Dermis blood vessel endothelial cell (primary cell): ENCODE measurements around the gene SCLT1. TPM values are rescaled to one million over a fixed set of nuclear protein-coding genes. Genes with fewer than 3 reads are reported as not detected.

Experiments
- DNase-seq: peaks from one replicate; pipeline ENCODE4 v3.0.0; 2010
- total RNA-seq: library from RNA; depleted of rRNA; stranded (reverse); fragments of >200 nt; gene quantifications from 2 replicates; pipeline ENCODE4 v1.2.3, GENCODE V29; 2014

SCLT1 gene
- total RNA-seq, 1 donor from 2014 or later = 11.1 TPM

DNA sequence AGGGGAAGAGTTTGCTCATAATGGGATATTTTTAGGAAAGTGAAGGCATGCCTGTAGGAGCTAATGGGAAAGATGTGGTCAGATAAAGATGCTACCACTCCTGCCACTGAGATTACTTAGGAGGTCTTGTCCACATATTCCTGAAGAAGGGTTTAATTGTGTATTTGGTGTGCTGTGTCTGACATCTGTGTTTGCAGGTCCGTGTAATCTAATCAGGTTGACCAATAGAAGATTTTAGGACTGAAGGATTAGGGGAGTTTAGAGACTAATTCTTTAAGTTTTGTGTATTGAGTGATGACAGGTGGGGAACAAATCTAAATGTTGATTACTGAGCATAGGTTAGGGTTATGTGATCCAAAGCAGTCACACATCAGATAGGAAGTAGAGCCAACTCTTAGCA is 226.6 kb downstream of the SCLT1 start:
- no peak for DNase-seq

DNA sequence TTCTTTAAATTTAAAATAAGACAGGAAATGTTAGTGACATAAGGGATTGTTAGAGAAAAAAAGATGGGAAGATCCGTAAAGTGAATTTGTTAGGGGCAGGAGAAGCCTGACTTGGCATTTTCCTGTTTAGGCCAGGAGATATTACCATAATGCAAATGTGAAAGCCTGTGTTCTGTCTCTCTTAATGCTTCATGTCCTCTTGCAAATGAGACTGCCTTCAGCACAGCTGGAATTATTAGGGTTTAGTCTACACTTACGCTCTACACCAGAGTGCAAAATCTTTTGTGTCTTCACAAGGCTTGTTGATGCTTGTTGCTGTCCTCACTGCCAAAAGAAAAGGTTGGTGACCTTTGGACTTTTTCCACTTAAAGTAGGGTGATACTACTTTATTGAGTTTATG is 227.1 kb downstream of the SCLT1 start:
- no peak for DNase-seq

DNA sequence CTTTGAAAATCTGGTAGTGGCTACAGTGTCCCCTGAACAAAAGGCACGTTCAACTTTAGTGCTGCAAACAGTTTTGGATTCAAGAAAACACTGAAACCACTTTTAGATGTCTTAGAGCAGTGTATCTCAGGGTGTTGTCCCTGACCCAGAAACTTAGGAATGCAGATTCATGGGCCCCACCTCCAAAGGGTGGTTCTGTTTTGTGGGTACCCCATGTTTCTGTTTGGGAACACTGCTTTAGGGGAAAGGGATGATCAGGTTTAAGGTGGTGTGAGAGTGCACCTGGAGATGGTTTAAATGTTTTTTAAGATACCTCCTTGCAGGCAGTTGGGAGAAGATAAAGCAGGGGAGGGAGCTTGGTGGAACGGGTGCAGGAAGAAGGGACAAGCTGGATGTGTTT is 228.2 kb downstream of the SCLT1 start:
- DNase-seq = no peak

DNA sequence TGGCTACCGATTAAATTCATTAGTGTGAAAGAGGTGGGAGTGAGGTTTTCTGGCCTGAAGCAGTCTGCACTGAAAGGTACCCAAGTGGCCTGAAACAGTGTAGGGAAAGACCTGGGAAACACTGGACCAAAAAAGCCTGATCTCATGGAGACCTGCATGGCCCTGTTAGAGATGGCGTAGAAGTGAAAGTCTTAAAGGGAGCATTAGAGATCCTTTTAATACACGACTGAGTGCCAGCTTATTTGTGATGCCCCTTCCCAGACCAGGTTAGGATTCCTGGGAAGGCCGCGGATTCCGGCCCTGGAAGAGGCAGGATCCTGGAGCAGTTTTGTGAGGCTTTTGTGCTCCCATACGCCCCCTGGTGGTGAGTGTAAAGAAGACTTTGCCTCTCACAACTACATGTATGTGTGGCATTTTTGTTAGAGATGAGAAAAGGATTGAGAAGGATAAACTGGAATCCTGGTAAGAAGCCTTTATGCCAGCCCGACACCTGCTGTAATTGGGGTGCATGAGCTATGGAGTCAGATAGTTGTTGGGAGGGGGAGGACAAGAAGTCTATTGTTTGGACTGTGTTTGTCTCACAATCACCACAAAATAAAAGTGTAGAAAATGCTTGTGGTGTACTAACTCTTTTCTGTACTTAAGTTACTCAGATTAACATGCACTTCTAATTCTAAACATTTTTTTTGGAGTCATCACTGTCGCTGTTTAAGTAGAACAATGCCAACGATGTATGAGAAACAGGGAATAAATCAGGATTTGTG is 229.8 kb downstream of the SCLT1 start:
- peak; percentile 93 for DNase-seq

DNA sequence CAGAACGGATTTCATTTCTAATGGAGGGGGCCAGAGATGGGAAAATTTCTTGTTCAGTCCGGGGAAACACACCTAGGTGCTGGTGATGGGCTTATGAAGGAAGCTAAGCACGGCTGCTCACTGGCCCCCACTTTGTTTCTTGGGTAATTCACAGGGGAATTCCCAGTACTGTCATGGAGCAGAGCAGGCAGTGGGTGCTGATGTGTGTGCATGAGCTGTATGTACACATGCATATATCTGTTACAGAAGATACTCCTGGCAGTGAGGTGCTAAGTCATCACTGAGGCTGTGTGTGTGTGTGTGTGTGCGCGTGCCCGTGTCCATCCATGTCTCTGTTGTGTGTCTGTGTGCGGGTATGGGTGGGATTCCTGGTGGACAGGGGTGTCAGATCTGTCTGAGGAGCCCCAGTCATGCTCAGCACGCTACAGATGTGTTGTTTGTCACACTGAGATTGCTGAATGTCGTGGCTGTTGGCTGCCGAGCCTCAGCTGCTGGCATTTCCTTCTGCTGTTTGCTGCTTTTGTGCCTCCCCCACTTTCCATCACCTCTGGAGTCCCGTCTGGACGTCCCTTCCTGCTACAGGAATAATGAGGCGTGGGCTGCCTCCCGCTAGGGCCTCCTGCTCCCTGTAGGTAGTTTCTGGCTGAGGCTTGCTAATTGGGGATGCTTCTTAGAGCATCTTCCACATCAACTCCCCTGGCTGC is 230.6 kb downstream of the SCLT1 start:
- peak; percentile 39 for DNase-seq

DNA sequence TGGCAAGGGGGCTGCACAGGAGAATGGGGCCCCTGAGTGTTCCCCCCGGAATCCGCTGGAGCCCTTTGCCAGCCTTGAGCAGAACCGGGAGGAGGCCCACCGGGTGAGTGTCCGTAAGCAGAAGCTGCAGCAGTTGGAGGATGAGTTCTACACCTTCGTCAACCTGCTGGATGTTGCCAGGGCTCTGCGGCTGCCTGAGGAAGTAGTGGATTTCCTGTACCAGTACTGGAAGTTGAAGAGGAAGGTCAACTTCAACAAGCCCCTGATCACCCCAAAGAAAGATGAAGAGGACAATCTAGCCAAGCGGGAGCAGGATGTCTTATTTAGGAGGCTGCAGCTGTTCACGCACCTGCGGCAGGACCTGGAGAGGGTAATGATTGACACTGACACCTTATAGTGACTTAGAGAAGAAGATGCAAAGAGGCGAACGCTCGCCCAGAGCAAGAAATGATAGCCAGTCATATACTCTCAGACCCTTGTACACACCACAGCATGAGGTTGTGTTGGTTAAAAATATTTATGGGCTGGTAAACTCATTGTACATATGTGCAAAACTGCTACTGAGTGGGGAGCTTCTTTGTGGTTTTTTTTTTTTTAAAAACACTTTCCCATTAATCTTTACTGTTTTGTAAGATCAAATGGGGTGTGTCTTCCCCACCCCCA is 231.4 kb downstream of the SCLT1 start:
- DNase-seq = peak; percentile 20

DNA sequence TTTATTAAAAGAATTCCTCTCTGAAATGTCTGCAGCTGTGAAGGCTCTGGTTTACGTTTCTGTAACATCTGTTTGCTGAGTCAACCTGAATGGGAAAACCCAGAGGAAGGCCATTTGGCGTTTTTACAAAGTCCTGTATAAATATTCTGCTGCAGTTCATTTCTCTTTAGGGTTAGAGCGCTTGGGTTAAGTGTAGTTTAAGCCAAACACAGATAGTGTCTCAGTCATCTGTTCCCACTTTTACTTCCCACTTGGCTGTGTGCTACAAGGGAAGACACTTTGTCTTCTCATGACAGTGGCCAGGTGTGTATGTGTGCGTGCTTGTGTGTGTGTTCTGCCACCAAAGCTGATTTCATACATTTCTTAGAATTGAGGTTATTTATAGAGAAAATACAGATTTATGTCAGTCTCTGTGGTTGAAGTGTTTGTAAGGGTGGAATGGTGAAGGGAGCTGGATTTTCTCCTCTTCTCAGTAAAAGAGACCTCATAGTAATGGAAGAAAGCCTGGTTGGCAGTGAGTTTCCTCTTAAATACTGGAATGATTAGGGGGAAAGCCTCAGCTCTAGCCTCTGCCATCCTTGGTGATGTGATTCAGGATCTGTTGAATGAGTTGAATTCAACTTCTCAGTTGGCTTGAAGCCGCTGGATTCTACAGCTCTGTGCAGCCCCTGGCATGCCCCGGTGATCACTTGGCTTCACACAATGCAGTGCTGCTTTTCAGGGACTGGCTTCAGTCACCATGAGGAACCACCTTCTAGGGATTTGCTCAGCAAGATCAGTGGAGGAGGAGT is 233.3 kb downstream of the SCLT1 start:
- peak; percentile 29 for DNase-seq

DNA sequence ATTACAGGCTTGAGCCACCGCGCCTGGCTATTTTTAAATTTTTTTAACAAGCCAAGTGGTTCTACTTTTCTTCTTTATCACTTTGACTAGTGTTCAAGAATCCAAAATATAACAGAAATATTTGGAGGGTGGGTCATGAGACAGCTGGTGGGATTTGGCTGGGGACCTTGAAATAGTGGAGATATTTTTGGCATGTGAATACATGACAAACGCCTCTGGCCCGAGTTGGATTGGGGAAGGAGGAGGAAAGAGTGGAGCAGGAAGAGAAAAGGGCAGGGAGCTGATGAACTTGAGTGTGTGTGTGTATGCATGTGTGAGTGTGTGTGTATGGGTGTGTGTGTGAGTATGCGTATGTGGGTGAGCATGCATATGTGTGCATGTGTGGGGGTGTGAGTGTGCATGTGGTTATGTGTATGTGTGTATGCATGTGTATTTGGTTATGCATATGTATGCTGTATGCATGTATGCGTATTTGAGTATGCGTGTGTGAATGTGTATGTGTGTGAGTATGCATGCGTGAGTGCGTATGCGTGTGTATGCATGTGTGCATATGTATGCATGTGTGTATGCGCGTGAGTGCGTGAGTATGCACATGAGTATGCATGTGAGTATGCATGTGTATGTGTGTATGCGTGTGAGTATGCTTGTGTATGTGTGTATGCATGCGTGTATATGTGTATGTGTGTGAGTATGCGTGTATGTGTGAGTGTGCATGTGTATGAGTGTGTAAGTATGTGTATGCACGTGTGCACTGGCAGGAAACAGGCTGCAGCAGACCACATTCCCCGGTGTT is 234.3 kb downstream of the SCLT1 start:
- DNase-seq = no peak

DNA sequence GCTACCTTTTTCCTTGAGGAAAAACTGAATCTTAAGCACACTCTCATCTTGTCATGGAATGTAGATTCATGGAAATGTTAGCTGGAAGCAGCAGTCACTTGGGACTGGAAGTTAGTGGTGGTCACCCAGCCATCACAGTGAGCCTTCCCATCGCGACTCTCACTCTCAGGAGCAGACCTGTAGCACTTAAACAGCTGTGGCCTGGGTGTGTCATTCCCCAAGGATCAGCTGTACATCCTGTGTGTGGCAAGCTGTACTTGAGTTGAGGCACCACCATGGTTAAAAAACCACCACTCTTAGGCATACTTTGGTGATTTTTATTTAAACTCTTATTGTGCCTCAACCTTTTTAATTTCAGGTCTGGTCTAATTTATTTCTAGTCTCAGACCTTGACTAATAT is 237.1 kb downstream of the SCLT1 start:
- DNase-seq = no peak

DNA sequence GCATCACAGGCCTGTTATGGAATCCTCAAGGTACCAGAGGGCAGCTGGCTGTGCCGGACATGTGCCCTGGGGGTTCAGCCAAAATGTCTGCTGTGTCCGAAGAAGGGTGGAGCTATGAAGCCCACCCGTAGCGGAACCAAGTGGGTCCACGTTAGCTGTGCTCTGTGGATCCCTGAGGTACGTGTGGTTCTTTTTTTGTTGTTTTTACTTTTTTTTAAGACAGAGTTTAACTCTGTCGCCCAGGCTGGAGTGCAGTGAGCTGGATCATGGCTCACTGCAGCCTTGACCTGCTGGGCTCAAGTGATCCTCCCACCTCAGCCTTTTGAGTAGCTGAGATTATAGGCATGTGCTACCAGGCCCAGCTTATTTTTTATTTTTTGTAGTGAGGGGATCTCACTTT is 237.7 kb downstream of the SCLT1 start:
- DNase-seq = no peak

DNA sequence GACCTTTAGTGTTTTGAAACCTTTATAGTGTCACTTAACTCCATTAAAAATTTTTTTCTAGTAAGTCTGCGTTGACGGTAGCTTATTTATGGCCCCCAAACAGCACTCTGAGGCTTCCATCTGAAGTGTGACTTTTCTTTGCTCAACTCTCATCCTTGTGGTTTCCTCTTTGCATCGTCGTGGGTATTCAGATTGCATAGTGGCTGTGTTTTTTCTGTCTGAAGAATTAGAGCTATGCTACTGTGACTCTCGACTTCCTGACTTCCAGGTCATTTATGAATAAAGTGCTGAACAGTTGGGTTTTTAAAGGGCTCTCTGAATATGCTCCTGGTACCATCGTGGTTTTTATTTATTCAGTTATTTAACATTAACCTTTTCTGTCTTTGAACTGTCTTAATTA is 238.9 kb downstream of the SCLT1 start:
- DNase-seq = peak; percentile 12

DNA sequence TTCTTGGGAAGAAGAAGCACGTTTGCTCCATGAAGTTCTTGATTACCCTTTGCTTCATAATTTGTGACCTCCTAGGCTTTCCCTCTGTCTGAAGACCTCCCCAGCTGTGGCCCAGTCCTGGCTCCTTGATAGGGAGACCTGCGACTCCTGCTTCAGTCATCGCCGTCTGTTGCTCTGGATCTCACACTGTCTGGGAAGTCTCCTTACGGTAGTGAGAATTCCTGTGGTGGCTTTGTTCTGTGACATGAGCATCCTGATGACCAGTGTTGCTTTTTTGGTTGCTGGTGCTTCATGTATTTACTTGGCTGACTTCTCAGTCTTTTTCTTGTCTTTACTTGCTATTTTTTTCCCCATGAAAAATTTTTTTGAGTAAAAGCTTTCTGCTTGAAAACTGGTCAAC is 239.6 kb downstream of the SCLT1 start:
- DNase-seq = no peak

DNA sequence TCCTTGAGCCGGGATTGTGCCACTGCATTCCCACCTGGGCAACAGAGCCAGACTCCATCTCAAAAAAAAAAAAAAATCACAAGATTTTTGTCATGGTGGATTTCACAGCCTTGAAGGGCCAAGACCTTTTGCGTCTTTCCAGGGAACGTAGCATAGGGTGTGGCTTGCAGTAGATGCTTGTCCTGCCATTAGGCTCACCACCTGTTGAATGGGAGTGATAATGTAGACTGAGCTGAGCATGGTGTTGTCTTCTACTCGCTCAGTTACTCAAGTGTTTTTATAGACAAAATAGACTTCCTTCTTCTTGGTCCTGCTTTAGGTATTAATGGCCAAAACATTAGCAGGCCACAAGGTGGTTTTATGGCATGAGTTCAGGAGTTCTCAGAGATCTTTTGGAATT is 243.1 kb downstream of the SCLT1 start:
- DNase-seq = no peak

DNA sequence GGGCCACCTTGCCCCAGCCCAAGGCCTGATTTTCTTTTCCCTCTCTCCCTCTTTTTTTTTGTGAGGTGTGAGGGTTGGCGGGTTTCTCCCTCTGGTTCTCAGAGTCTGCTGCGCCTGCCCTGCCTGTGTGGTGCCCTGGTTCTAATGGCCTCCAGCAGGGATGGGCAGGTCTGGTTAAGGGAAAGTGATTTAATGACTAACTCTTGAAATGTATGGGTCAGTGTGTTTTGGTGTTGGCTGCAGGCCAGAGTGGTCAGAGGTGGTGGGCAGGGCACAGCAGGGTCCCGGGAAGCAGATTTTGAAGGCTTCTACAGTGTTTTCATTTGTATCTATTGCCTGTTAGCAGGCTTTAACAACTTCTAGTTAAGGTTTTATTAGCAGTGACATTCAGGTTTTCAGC is 244.9 kb downstream of the SCLT1 start:
- no peak for DNase-seq

DNA sequence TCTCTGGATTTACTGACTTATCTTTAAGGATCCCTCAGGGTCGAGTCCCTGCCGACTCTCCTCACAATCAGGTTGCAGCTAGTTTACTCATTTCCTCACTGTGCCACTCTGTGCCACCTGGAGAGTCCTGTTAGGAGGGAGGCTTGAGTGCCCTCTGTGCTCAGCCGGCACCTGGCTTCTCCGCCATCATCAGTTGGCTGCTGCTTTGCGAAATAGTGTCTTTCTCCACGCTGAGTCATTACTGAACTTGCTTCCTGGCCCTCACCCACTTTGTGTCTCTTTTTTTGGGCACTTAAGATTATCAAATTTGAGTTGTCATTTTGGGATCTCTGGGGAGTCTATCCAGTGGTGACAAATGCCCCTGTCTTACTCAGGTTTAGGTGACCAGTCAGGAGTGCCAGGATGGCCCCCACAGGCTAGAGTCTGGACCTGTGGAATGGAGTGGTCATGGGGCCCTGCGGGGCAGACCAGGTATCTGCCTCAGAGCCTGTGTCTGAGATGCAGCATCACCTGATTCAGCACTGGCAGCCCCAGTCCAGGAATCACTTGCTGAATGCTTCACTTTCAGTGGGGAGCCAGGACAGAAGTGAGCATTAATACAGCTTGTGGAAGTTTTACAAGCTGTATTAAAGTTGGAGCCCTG is 246.1 kb downstream of the SCLT1 start:
- DNase-seq = no peak

DNA sequence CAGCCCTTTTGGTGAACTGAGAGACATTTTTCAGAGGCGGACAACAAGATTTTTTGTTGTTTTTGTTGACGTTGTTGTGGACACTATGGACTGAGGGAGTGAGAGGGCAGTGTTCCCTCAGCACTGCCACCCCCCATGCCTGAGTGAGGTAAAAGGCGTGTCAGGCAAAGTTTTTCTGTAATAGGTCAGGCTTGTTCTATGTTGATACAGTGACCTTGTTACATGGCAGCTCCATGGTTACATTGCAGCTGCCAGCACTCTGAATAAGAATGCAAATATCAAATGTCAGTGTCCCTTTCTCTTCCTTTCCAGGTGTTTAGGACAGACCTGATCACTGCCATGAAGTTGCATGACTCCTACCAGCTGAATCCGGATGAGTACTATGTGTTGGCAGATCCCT is 247.3 kb downstream of the SCLT1 start:
- no peak for DNase-seq

DNA sequence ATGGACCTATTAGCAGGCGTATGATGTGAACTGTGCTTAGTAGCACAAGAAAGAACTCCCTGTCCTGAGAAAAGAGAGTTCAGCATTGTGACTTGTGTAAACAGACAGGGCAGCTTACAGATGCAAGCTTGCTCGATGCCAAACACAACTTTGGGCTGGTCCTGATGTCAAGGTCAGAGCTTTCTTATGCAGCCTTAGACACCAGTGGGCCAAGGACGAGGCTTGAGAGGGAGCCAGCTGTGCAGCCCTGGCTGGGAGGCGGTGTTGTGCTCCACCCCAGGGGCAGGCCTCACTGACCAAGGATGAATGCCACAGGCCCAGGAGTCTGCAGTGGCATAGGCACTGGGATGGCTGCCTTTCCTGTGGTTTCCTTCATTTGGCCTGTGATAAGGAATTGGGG is 248.4 kb downstream of the SCLT1 start:
- DNase-seq = no peak

DNA sequence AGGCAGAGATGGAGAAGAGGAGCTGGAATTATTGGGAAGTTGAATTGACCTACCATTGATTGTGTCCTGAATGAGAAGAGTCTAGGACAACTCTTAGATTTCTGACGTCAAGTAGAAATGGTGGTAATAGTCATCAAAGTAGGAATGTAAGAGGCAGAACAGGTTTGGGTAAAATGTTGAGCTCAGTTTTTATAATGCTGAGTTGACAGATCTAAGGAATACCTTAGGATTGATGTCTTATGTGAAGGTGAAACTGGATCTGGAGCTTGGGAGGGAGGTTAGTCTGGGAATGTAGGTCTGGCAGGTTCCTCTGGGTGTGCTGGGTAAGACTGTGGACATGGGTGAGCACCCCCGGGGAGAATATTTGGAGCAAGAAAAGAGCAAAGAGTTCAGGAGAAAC is 251.9 kb downstream of the SCLT1 start:
- DNase-seq = no peak

DNA sequence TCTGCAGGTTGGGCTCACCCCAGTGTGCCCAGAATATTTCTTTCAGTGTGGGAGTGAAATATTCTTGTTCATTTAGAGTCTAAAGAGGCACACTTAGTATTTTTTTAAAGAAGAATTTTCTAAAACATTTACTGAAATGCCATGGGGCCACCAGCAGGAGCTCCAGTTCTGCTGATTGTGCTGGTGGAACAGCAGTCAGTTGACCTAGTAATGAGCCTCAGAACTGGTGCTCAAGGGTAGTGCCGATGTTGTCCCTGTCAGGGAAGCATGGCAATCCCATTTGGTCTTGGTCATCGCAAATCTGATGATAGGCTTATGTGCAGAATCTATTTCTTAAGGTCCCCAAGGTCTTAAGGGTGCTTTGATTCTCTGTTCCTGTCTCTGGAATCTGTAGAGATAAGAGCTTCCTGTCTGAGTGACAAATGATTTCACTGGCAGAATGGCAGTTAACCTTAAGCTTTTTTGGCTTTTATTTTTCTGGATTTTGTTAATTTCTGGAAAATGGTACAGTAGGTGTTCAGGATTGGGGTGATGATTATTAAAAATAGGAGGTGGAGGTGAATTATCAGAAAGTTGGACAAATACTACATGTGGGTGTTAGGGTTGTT is 252.5 kb downstream of the SCLT1 start:
- DNase-seq = no peak

DNA sequence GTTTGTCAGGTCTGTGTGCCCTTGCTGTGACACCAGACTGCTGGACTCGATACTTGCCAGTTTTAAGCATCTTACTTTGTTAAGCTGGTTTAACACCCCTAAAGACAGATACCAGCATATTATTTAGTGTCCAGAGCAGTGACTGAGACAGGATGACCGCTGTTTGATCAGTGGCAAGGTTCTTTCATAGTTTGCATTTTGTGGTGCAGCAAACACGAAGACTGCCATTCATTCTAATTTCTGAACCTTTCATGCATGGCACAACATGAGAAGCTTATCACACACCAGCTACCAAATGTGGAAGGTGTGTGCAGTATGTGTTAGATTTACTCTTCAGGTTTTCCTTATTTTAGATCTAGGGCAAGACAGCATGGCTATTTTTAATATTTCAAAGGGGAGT is 255.7 kb downstream of the SCLT1 start:
- no peak for DNase-seq

DNA sequence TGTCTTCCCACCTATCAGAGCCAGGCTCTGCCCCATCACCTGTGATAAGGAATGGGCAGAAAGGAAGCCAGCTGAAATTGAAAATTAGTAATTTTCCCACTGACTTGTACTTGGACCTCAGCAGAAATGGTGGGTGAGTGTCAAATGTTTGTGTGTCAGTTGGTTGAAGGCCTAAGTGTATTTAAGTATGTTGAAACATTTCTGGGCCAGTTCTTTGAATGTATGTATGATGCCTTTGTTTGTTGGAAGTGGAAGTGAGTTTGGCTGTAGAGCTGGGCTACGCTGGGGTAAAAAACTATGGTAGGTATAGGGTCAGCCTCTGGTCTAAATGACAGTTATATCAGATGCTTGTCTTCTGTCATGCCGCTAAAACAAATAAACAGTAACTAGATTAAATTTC is 256.1 kb downstream of the SCLT1 start:
- DNase-seq = no peak
